Activated CD8-positive, alpha-beta T cell treated with anti-CD3 and anti-CD28 coated beads, Interleukin-2, amount 10 ng/mL, durations not matched to agents 7 days and 5 days (primary cell): ENCODE measurements around the gene WDR62. TPM values are rescaled to one million over a fixed set of nuclear protein-coding genes. Genes with fewer than 3 reads are reported as not detected.
A peak's percentile ranks its signal among the peaks of the same experiment; 100 is the strongest.
"Not testable (repeated sequence)": the region's sequence is repeated elsewhere in the genome, so short reads cannot be mapped to it uniquely, and the experiment has no call there.

Source experiments
- ATAC-seq: fragments of 150-1000 bp; cut with Tn5 transposase; one replicate; pipeline ENCODE4 v1.10.0; 2021; ENCODE audit warnings: moderate library complexity
- CTCF ChIA-PET: fragments of 350-600 bp; sonication (Branson Sonifier 250); formaldehyde crosslinking; loops from one replicate; lab custom pipeline; 2021; ENCODE audit warnings: antibody characterized with exemption; lab: Charles Lee
- POLR2A ChIA-PET: fragments of 350-600 bp; sonication (Branson Sonifier 250); formaldehyde crosslinking; loops from one replicate; lab custom pipeline; 2021; ENCODE audit warnings: antibody characterized with exemption; lab: Charles Lee
- DNase-seq: peaks from one replicate; pipeline ENCODE4 v3.0.0-alpha.2; 2020
- H3K27ac Mint-ChIP-seq: one replicate; pipeline ENCODE4 v1.8.0; 2021; ENCODE audit warnings: mild to moderate bottlenecking, mixed read lengths
- H3K27me3 Mint-ChIP-seq: one replicate; pipeline ENCODE4 v1.8.0; 2021; ENCODE audit warnings: low read depth, mixed read lengths
- H3K36me3 Mint-ChIP-seq: one replicate; pipeline ENCODE4 v1.8.0; 2021; ENCODE audit warnings: low read depth, mixed read lengths
- H3K4me1 Mint-ChIP-seq: one replicate; pipeline ENCODE4 v1.8.0; 2021; ENCODE audit warnings: low read depth, mixed read lengths
- H3K4me3 Mint-ChIP-seq: one replicate; pipeline ENCODE4 v1.8.0; 2021; ENCODE audit warnings: mild to moderate bottlenecking, mixed read lengths
- H3K9me3 Mint-ChIP-seq: one replicate; pipeline ENCODE4 v1.8.0; 2022; ENCODE audit warnings: mixed read lengths; ENCODE audit not compliant: insufficient read depth
- total RNA-seq, 2 experiments: library from RNA; stranded (reverse); gene quantifications; one replicate each; pipeline ENCODE4 v1.2.3, GENCODE V29; 2021

The WDR62 gene
- total RNA-seq, 2 experiments from 2014 or later, result 43.6 to 44.5 TPM

- CTCF ChIA-PET, result no interaction called here
- H3K36me3 Mint-ChIP-seq, result peaks cover 70% of the 10 kb centered on the region
- H3K27ac Mint-ChIP-seq, result no peak overlapping the region
- no peak overlapping the region for H3K4me3 Mint-ChIP-seq
- ATAC-seq (no peak), DNase-seq (no peak)
- H3K27me3 Mint-ChIP-seq, result no peaks in the 10 kb centered on the region
- no peaks in the 10 kb centered on the region for H3K9me3 Mint-ChIP-seq
- POLR2A ChIA-PET, result no interaction called here
- H3K4me1 Mint-ChIP-seq, result no peaks in the 10 kb centered on the region
Observed at GRCh38 chr19:36064826-36065225, 10.1 kb downstream of the WDR62 start.

DNA sequence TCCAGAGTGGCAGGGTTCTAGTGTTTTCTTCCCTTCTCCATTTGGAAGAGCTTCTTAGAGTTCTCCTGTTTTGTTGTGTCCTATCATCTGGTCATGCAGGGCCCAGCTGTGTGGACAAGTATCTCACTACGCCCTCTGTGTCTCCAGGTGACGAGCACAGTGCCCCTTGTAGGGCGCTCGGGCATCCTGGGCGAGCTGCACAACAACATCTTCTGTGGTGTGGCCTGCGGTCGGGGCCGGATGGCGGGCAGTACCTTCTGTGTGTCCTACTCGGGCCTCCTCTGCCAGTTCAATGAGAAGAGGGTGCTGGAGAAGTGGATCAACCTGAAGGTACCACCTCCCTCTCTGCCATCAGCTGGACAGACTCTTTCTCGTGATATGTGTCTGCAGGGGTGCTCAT lies 13.0 kb downstream of the WDR62 start:
- Mint-ChIP-seq H3K4me1 (no peaks in the 10 kb centered on the region), H3K27ac (no peak overlapping the region), H3K27me3 (no peaks in the 10 kb centered on the region), H3K4me3 (no peak overlapping the region), H3K36me3 (peaks cover 70% of the 10 kb centered on the region), H3K9me3 (no peaks in the 10 kb centered on the region)
- CTCF ChIA-PET, result no interaction called here
- ATAC-seq, result no peak
- no peak for DNase-seq
- POLR2A ChIA-PET, result interaction anchor here (1.7 kb wide), 1 partner anchor 47 kb away, joined by 3 read pairs; the partner anchor contains the start of genes POLR2I and TBCB

DNA sequence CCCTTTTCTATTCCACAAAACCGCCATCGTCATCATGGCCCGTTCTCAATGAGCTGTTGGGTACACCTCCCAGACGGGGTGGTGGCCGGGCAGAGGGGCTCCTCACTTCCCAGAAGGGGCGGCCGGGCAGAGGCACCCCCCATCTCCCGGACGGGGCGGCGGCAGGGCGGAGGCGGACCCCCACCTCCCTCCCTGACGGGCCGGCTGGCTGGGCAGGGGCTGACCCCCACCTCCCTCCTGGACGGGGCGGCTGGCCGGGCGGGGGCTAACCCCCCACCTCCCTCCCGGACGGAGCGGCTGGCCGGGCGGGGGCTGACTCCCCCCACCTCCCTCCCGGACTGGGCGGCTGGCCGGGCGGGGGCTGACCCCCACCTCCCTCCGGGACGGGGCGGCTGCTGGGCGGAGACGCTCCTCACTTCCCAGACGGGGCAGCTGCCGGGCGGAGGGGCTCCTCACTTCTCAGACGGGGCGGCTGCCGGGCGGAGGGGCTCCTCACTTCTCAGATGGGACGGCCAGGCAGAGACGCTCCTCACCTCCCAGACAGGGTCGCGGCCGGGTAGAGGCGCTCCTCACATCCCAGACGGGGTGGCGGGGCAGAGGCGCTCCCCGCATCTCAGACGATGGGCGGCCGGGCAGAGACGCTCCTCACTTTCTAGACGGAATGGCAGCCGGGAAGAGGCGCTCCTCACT lies 14.3 kb downstream of the WDR62 start:
- H3K27ac Mint-ChIP-seq, H3K4me1 Mint-ChIP-seq, CTCF ChIA-PET, H3K27me3 Mint-ChIP-seq, ATAC-seq, POLR2A ChIA-PET, H3K4me3 Mint-ChIP-seq, DNase-seq, H3K9me3 Mint-ChIP-seq: not testable (repeated sequence)
- H3K36me3 Mint-ChIP-seq, result peaks cover 72% of the 10 kb centered on the region

DNA sequence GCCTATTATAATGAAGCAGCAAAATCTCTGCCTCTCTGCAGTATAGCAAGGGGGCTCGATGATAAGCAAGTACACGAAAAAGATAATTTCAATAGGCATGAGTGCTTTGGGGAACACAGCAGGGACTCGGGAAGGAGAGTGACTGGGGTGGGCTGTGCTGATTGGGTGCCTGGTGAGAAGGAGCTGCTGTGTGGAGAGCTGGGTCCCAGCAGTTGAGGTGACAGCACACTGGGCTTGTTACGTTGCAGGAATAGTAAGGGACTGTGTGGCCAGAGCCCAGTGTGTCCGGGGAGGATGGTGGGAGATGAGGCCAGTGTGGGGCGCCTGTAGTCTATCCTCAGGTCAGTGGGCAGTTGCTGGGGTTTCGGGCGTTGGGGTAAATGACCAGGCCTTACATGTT lies 17.4 kb downstream of the WDR62 start:
- Mint-ChIP-seq H3K27ac (no peak overlapping the region), H3K9me3 (no peaks in the 10 kb centered on the region), H3K4me1 (no peaks in the 10 kb centered on the region), H3K4me3 (no peak overlapping the region), H3K27me3 (no peaks in the 10 kb centered on the region), H3K36me3 (peaks cover 64% of the 10 kb centered on the region)
- ChIA-PET CTCF (no interaction called here), POLR2A (no interaction called here)
- no peak for DNase-seq
- ATAC-seq, result no peak

GRCh38 chr19:36073121-36073876 lies 18.6 kb downstream of the WDR62 start:
- CTCF ChIA-PET, result interaction anchor here (0.7 kb wide), 1 partner anchor 12 kb away, joined by 3 read pairs; no protein-coding TSS in a partner anchor
- Mint-ChIP-seq H3K27ac (no peak overlapping the region), H3K36me3 (peaks cover 62% of the 10 kb centered on the region), H3K4me1 (no peaks in the 10 kb centered on the region), H3K27me3 (no peaks in the 10 kb centered on the region), H3K9me3 (no peaks in the 10 kb centered on the region), H3K4me3 (no peak overlapping the region)
- ATAC-seq (no peak), DNase-seq (no peak)
- POLR2A ChIA-PET, result no interaction called here

DNA sequence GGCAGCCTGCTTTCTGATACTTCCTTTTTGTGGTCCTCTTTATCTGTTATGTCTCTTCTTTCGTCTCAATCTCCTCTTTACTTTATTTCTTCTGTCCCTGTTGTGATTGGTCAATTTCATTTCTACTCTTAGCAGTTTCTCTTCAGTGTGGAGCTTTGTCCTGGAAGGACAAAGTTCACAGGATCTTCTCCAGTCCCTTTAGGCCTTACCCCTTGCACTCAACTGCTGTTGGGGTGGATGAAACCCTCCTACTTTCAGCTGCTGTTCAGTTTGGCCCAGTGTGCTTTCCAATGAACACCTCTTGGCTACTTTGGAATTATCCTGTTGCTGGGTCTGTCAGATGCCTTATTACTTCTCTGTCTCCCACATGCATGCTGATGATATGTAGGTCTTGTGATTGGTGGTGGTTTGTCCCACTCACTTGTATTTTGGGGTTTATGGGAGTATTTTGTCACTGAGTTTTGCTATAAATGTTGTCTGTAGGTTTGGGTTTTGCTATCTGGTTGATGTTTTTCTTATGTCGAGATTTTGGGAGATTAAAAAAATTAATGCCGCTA lies 24.8 kb downstream of the WDR62 start:
- CTCF ChIA-PET, result no interaction called here
- H3K36me3 Mint-ChIP-seq, result peaks cover 70% of the 10 kb centered on the region

GRCh38 chr19:36081385-36081784 lies 26.7 kb downstream of the WDR62 start:
- CTCF ChIA-PET, result no interaction called here

More for the DNA sequence above, 24.8 kb downstream of the WDR62 start:
- H3K4me3 Mint-ChIP-seq, result no peak overlapping the region
- H3K9me3 Mint-ChIP-seq, result no peaks in the 10 kb centered on the region
- H3K27ac Mint-ChIP-seq, result peak overlapping the region; percentile 5
- ATAC-seq (no peak), DNase-seq (no peak)
- POLR2A ChIA-PET, result interaction anchor here (0.6 kb wide), 1 partner anchor 9 kb away, joined by 3 read pairs; no protein-coding TSS in a partner anchor
- no peaks in the 10 kb centered on the region for H3K27me3 Mint-ChIP-seq
- H3K4me1 Mint-ChIP-seq, result no peaks in the 10 kb centered on the region

DNA sequence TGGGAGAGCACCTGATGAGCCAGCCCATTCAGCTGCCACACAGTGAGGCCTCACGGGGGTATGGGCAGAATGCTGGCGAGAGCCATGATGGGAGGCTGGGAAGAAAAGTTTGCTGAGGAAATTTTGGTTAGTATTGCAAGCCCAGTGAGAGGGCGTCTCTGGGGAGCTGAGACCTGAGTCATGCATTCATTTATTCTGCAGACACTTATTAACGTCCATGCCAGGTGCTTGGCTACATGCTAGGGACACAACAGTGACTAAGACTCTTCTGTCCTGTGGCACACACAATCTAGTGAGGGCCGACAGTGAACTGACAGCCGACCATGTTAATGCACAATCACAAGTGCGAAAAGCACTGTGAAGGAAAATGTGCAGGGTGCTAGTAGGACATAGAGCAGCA lies 27.2 kb downstream of the WDR62 start:
- ATAC-seq, result no peak
- CTCF ChIA-PET, result no interaction called here

More at GRCh38 chr19:36081385-36081784, 26.7 kb downstream of the WDR62 start:
- Mint-ChIP-seq H3K4me1 (no peaks in the 10 kb centered on the region), H3K9me3 (no peaks in the 10 kb centered on the region), H3K36me3 (peaks cover 73% of the 10 kb centered on the region), H3K27me3 (no peaks in the 10 kb centered on the region), H3K4me3 (no peak overlapping the region), H3K27ac (peak overlapping the region; percentile 55)
- ATAC-seq, result no peak
- POLR2A ChIA-PET, result no interaction called here
- no peak for DNase-seq

DNA sequence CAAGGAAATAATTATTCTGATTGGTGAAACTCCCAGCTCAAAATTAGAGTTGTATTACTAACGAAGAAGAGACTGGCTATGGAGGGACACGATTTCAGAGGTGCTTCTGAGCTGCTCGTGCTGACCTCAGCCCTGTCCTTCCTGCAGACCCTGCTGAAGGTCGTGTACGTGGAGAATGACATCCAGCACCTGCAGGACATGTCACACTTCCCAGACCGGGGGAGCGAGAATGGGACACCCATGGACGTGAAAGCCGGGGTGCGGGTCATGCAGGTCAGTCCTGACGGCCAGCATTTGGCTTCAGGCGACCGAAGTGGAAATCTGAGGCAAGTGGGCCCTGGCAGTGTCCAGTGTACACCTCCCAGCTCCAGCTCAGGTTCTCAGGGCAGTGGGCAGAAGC lies 28.2 kb downstream of the WDR62 start:
- H3K4me3 Mint-ChIP-seq, result no peak overlapping the region
- POLR2A ChIA-PET, result interaction anchor here (1.1 kb wide), 1 partner anchor 29 kb away, joined by 3 read pairs; the partner anchor contains the start of gene THAP8
- no peak for DNase-seq
- no peak for ATAC-seq
- H3K27me3 Mint-ChIP-seq, result no peaks in the 10 kb centered on the region
- no peak overlapping the region for H3K27ac Mint-ChIP-seq
- peaks cover 68% of the 10 kb centered on the region for H3K36me3 Mint-ChIP-seq
- H3K4me1 Mint-ChIP-seq, result no peaks in the 10 kb centered on the region
- CTCF ChIA-PET, result interaction anchor here (0.7 kb wide), 1 partner anchor 45 kb away, joined by 3 read pairs; no protein-coding TSS in a partner anchor
- H3K9me3 Mint-ChIP-seq, result no peaks in the 10 kb centered on the region

More for the DNA sequence above, 27.2 kb downstream of the WDR62 start:
- Mint-ChIP-seq H3K4me3 (no peak overlapping the region), H3K27ac (no peak overlapping the region), H3K4me1 (no peaks in the 10 kb centered on the region), H3K27me3 (no peaks in the 10 kb centered on the region), H3K36me3 (peaks cover 71% of the 10 kb centered on the region), H3K9me3 (no peaks in the 10 kb centered on the region)
- no peak for DNase-seq
- POLR2A ChIA-PET, result interaction anchor here (1.1 kb wide), 1 partner anchor 28 kb away, joined by 3 read pairs; the partner anchor contains the start of gene THAP8

GRCh38 chr19:36084231-36085009 lies 29.7 kb downstream of the WDR62 start:
- POLR2A ChIA-PET, result no interaction called here
- H3K27ac Mint-ChIP-seq, result no peak overlapping the region

DNA sequence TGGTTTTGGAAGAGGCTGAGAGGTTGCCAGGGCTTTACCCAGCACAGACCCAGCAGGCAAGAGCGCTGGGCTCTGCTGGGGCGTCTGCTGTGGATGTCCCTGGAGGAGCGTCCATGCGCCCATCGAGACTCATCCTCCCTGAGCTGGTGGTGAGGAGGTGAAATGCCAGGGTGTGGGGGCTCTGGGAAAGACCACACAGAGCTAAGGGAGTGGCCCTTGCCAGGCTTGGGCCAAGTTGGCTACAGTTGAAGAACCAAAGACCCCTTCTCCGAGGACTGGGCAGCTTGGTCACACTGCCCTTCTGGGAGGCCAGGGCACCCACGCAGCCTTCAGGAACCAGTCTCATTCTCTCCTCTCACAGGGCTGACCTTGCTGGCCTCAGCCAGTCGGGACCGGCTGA lies 31.6 kb downstream of the WDR62 start:
- no peak for DNase-seq
- H3K36me3 Mint-ChIP-seq, result peaks cover 70% of the 10 kb centered on the region
- CTCF ChIA-PET, result no interaction called here
- POLR2A ChIA-PET, result no interaction called here
- no peaks in the 10 kb centered on the region for H3K9me3 Mint-ChIP-seq
- no peaks in the 10 kb centered on the region for H3K4me1 Mint-ChIP-seq
- H3K27ac Mint-ChIP-seq, result no peak overlapping the region
- no peak for ATAC-seq
- H3K4me3 Mint-ChIP-seq, result no peak overlapping the region
- H3K27me3 Mint-ChIP-seq, result no peaks in the 10 kb centered on the region

More at GRCh38 chr19:36084231-36085009, 29.7 kb downstream of the WDR62 start:
- Mint-ChIP-seq H3K4me1 (no peaks in the 10 kb centered on the region), H3K4me3 (no peak overlapping the region), H3K9me3 (no peaks in the 10 kb centered on the region), H3K27me3 (no peaks in the 10 kb centered on the region), H3K36me3 (peaks cover 71% of the 10 kb centered on the region)
- CTCF ChIA-PET, result no interaction called here
- ATAC-seq (no peak), DNase-seq (no peak)
